GM18526 (cell line): ENCODE results near the gene TRA2B.

ENCODE experiments used
- POLR2A ChIP-seq: IDR thresholded peaks from 3 replicates; pipeline ENCODE4 v1.6.1; 2011; ENCODE audit not compliant: insufficient read length; ENCODE audit errors: extremely low read depth

The TRA2B gene

DNA sequence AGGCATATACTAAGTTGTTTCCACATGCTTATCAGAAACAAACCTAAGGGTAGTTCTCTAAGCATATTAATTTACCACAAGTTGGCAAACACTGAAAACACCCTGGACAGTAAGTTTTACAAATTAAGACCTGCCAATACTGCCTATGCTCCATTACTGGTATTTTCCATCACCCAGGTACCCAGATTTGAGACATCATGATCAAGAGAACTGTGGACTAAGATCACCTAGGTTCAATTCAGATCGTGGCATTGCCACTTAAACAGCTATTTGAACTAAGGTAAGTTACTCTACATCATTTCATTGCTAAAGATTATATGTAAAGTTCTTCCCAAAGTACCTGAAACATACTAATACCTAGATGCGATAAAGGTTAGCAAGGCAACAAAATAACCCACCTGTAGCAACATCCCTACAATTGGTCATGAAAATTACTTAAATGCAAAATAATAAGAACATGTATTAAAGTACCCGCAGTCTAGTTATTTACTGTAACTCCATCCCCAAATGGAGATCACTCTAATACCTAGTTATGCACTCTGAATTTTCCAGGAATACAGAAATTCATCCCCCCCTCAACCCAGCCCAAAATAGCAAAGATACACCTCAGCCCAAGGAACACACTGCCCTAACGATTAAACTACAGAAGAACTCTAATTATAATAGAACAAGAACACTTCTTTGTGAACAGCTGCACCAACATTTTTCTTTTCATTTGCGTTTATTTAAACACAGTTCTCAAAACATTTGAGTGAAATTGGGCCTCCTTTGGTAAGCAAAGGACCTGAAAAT lies 21.6 kb downstream of the TRA2B start:
- TF ChIP-seq POLR2A = no peak

DNA sequence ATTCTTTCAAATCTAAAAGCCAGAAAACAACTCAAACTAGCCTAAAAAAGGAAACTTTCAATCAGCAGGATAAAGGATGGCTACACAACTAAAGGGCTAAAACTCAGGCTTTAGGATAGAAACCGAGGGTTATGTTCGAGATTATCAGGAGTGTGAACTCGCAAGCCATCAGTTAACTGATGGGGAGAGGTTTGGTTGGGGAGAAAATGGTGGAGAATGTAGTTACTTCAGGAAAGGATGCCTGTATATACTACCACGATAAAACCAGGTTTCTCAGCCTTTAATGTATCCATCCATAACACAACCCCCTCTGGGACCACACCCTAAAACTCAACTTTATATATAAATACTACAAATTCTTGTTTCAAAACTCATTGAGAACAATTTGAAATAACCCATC lies 22.2 kb downstream of the TRA2B start:
- TF ChIP-seq POLR2A = no peak

DNA sequence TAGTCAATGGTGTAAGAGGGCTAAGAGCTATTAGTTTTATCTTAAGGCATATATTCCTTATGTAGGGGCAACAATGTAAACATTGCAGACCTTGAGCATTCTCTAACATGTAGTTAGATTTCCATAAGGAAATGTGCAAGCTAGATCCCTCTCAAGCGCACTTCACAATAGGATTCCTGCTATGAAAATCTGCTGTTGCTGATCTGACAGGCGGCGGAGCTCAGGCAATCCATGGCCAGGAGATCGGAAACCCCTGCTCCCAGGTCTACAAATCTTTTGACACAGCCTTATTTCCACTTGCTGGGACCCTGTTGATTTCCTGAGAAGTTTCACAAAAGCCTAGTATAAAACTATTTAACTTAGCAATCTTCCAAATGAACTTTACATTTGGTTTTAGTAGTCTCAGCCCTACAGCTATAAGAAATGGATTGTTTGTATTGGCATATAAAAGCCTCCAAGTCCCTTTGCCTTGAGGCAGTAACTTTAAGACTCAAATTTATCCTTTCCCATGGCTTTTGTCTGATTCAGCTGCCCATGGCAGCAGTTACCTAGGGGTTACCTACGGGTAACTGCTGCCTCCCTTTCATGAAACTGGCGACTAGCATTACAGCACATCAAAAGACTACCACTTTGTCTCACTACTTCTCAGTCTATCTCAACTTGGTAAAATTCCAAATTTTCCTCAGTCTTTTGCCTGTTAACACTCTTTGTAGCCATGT lies 22.7 kb downstream of the TRA2B start:
- no peak for TF ChIP-seq POLR2A

DNA sequence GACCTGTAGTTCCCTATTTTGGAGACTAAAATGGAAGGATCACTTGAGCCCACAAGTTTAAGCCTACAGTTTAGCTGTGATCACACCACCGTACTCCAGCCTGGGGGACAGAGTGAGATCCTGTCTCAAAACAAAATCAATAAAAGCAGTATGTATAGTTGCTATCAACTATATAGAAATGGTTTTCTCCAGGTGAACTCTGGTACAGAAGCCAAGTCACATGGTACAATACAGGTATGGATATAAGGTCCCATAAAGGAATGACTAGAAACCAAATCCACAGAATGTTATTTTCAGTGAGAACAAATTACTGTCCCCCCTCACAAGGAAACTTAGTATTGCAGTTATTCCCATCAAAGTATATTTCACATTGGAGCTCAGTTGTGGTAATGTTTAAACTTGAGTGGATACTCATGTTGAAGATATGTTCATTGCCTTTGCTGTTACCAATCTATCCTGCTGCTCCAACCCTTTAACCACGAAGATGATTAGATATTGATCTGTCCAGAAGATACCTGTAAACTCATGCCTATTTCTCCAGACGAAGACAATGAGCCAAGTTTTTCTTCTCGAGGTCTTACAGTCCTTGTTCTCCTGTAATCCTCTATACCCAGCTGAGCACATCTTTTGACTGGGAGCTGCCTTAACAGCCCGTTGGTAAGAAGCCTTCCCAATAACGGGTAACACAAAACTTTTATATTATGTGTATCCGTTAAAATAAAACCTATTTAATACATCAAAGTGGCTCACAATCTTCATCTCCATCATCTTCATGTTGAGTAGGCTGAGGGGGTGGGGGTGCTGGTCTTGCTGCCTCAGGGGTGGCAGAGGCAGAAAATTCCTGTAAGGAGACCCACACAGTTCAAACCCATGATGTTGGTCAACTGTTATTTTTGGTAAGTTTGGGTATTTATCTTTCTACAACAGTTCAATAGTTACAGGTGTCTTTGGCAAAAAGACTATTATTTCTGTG lies 24.6 kb downstream of the TRA2B start:
- TF ChIP-seq POLR2A = no peak

DNA sequence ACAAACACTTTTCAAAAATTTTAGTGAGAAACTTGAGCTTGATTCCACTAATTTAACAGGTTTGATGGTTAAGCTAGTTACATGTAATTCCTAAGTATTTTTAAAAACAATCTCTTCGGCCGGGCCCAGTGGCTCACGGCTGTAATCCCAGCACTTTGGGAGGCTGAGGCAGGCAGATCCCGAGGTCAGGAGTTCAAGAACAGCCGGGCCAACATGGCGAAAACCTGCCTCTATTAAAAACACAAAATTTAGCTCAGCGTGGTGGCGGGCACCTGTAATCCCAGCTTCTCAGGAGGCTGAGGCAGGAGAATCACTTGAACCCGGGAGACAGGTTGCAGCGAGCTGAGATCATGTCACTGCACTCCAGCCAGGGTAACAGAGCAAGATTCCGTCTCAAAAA lies 25.3 kb downstream of the TRA2B start:
- TF ChIP-seq POLR2A = no peak

DNA sequence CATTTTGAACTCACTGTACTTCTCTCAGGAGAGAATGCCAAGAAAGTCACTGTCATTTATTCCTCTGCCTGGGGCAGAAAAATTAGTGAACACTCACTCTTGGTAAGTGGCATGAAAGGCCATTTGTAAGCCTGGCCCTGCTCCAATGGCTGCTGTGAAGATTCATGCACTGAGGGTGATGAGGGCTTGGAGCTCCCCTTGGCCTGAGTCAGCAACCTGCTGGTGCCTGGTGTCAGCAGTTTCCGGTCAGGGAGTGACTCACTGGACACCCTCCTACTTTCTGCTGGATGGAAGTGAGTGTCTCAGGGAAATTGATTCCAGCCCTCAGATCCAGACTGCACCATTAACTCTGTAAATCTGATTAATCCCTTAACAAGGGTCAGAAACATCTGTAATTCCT lies 37.6 kb downstream of the TRA2B start:
- TF ChIP-seq POLR2A = no peak

DNA sequence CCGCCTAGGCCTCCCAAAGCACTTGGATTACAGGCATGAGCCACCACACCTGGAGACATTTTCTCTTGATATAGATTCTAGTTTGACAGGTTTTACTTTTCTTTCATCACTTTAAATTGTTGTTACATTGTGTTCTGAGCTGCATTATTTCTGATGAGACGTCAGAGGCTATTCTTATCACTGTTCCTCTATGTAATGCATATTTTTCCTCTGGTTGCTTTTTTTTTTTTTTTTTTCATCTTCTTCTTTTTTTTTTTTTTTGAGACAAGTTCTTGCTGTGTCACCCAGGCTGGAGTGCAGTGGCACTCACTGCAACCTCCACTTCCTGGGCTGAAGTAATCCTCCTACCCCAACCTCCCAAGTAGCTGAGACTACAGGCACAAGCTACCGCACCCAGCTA lies 41.2 kb downstream of the TRA2B start:
- TF ChIP-seq POLR2A = no peak

DNA sequence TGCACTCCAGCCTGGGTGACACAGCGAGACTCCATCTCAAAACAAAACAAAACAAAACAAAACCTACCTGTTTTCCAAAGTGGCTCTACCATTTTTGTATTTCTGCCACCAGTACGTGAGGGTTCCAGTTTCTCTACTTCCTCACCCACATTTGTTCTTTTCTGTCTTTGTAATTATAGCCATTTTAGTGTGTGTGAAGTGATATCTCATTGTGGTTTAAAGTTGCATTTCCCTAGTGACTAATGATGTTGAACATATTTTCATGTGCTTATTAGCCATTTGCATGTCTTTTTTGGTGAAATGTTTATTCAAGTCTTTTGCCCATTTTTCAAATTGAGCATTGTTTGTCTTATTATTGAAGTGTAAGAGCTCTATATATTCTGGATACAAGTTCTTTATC lies 50.7 kb downstream of the TRA2B start:
- no peak for TF ChIP-seq POLR2A

DNA sequence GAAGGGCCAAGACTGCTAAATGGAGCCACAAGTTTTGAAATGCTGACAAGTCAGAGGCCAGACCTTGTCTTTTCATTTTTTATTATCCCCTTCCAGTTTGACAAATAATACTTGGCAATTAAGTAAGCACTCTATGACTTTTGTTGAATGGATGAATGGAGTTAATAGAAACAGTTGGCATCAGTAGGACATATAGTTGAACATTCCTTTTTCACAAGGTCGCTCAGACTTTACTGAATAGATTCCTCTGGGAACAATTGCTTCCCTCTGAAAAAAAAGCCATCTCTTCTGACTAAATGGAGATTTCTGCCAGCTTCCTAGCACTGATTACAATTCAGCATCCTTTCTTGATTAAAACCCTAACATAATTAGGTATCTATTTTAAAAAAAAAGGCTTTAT lies 53.2 kb downstream of the TRA2B start:
- no peak for TF ChIP-seq POLR2A

DNA sequence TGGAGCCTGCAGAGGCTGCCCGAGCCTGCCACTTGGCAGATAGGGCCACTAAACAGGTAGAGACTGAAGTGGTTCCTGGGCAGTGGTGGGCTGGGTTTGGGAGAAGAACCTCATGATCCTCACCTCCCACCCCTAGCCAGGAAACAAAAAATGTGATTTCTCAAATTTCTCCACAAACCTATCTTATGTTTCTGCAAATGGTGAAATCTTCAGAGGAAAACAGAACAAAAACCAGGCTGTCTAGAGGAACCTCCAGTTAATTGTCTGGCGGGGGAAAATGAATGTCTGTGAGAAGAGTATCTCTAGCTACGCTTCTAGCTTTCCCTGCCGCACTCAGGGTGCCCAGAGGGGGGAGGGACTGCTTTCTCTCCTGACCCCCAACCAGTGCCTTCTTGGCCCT lies 55.9 kb downstream of the TRA2B start:
- no peak for TF ChIP-seq POLR2A

DNA sequence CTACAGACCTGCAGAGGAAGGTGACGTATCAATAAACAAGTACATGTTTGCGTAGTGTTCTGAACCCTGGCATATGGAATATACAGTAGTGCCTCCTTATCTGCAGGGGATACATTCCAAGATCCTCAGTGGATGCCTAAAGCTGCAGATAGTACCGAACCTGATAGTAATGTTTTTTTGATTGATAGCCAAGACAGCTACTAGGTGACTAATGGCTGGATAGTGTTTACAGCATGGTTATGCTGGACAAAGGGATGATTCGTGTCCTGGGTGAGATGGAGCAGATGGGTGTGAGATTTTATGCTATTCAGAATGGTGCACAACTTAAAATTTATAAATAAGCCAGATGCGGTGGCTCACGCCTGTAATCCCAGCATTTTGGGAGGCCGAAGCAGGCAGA lies 57.2 kb downstream of the TRA2B start:
- no peak for TF ChIP-seq POLR2A

DNA sequence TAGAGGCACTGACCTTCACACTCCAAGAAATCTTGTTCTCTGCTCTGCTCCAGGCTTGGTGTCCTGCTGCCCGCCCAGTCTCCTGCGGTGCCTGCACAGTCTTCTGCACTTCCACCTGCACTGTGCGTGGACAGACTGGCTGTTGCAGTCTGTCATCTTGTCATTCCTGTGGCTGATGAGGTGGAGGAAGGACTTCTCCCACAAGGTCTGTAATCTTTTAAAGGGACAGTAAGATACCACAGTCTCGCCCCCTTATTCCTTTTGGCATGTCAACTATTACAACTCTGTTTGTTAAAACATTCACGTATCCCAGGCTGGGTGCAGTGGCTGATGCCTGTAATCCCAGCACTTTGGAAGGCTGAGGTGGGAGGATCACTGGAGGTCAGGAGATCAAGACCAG lies 58.9 kb downstream of the TRA2B start:
- TF ChIP-seq POLR2A = no peak

DNA sequence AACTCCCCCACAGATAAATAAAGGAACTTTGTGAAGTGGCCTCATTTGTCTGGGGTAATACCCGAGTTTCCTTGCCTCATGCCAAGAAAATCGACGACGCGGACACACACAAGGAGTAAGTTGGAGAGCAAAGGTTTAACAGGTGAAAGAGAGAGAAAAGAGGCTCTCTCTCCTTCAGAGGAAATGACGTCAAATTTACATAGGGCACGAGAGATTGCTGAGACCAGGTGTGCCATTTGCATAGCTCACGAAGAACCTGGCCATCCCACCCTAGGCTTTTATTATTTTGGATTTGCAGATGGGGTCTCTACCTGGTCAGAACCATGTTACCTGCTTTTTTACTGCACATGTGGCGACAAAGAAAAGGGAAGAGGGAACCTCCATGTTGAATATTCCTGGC lies 63.7 kb downstream of the TRA2B start:
- TF ChIP-seq POLR2A = no peak

DNA sequence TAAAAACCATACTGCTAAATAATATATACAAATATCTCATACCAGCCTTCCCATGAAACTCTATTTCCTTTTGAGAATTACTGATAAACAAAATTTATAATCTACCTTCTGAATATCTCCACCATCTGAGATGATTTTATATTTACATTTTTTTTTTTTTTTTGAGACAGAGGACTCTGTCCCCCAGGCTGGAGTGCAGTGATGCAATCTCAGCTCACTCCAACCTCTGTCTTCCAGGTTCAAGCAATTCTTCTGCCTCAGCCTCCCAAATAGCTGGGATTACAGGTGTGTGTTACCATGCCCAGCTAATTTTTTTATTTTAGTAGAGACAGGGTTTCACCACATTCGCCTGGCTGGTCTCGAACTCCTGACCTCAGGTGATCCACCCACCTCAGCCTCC lies 70.2 kb downstream of the TRA2B start:
- no peak for TF ChIP-seq POLR2A

DNA sequence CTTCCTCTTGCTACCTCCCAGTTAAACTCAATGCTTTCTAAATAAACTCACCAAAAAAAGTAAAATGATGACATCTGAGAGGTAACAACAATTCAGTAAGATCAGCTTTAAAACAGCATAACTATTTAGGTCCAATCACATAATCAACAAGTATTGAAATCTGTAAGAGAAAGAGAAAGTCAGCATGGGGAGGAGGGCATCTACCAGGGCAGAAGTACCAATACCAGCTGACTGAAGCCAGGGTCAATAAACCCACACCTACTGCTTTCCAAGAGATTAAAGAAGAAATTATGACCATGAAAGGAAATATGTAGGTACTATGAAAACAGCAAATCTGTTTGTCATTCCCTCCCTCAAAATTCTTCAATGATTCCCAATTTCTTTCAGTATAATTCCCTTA lies 70.8 kb downstream of the TRA2B start:
- no peak for TF ChIP-seq POLR2A

DNA sequence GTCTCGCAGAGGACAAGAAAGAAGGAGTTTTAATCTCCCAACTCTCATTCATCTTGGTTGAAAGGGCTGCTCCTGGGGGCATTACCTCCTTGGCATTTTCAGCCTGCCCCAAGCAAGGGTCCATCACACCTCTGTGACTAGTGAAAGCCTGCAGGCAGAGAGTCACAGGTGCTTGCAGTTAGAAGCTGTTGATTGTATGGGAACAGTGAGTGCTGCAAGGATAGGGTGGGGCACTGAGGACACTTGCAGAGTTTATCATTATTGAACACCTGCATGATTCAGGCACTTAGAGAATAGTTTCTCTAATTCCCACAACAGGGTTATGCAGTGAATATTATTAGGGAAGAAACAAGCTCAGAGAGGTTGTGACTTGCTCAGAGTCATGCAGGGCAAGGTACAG lies 71.3 kb downstream of the TRA2B start:
- no peak for TF ChIP-seq POLR2A
